ENCODE data around the gene PLD4. TPM values are rescaled to one million over a fixed set of nuclear protein-coding genes. Genes with fewer than 3 reads are reported as not detected.

The PLD4 gene
- total and polyA plus RNA-seq, 2 experiments from 2014 or later: not detected

DNA sequence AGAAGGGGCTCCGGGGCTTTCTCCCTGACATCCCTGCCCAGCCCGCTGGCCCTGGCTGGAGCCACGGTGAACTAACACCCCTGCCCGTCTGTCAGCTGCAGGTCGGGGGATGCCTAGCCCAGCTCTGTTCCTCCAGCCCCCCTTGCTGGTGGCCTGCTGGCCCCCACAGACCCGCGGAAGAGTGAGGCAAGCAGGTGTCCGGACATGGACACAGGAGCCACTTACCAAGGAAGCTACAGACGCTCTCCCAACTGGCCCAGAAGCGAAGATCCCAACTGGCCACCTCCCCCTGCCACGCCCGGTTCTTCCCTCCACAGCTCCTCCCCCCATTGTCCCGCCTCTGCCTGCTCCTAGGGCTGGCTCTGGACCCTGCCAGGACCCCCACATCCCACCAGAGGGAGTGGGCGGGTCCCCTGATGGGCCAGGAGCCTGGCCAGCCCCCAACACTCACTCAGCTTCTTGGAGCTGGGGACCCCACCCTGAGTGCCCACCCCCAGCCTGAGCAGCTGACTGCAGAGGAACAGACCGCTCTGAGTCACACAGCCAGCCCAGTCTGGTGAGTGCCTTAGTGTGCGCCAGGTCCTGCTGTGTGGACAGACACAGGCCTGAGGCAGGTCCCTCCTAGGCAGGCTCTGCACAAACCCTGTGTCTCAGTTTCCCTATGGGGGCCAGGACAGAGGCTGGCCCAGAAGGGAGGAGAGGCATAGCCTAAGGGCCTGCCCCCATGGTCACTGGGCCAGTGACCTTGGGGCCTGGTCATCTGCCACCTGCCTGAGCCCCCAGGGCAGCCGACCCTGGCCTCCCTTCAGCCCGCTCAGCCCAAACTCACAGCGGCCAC, 45.8 kb downstream of the PLD4 start:
- no peaks in the 10 kb centered on the region for H3K36me3 ChIP-seq (ENCODE audit: insufficient read depth)
- TF ChIP-seq STAT1 (IDR thresholded peaks at IDR 0.05; ENCODE audit: unreplicated experiment) (no peak), EZH2phosphoT487 (IDR thresholded peaks at IDR 0.05; ENCODE audit: unreplicated experiment) (no peak), JUNB (IDR thresholded peaks at IDR 0.05; ENCODE audit: unreplicated experiment) (no peak), ZNF331 (CRISPR knock-in tag; IDR thresholded peaks at IDR 0.05; ENCODE audit: low read depth) (no peak), ETS1 (IDR thresholded peaks at IDR 0.05) (no peak), CTCF (conservative IDR thresholded peaks at IDR 0.05; ENCODE audit: low read depth in 2 of 2) (no peak)
- TF ChIP-seq, protein P1, sequence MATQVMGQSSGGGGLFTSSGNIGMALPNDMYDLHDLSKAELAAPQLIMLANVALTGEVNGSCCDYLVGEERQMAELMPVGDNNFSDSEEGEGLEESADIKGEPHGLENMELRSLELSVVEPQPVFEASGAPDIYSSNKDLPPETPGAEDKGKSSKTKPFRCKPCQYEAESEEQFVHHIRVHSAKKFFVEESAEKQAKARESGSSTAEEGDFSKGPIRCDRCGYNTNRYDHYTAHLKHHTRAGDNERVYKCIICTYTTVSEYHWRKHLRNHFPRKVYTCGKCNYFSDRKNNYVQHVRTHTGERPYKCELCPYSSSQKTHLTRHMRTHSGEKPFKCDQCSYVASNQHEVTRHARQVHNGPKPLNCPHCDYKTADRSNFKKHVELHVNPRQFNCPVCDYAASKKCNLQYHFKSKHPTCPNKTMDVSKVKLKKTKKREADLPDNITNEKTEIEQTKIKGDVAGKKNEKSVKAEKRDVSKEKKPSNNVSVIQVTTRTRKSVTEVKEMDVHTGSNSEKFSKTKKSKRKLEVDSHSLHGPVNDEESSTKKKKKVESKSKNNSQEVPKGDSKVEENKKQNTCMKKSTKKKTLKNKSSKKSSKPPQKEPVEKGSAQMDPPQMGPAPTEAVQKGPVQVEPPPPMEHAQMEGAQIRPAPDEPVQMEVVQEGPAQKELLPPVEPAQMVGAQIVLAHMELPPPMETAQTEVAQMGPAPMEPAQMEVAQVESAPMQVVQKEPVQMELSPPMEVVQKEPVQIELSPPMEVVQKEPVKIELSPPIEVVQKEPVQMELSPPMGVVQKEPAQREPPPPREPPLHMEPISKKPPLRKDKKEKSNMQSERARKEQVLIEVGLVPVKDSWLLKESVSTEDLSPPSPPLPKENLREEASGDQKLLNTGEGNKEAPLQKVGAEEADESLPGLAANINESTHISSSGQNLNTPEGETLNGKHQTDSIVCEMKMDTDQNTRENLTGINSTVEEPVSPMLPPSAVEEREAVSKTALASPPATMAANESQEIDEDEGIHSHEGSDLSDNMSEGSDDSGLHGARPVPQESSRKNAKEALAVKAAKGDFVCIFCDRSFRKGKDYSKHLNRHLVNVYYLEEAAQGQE (IDR thresholded peaks at IDR 0.05; ENCODE audit: unreplicated experiment): no peak
- DNase-seq (ENCODE audit: low spot score) (peak; percentile 59), ATAC-seq (peak; percentile 3; the same call in 2 of the 3 replicates)
- peaks cover 10% of the 10 kb centered on the region; the same call in 2 of the 3 replicates for H3K4me1 Mint-ChIP-seq
- H3K27ac ChIP-seq (ENCODE audit: low read depth): no peak overlapping the region
- no peaks in the 10 kb centered on the region for H3K79me2 ChIP-seq (replicated peaks; ENCODE audit: insufficient read depth)
- H3K9me3 Mint-ChIP-seq: no peaks in the 10 kb centered on the region
- H3K36me3 Mint-ChIP-seq (ENCODE audit: low read depth): no peaks in the 10 kb centered on the region
- H3K27ac Mint-ChIP-seq: no peak overlapping the region
- no peaks in the 10 kb centered on the region for H3K9me2 ChIP-seq (ENCODE audit: insufficient read depth)
- no peak overlapping the region for H3K4me3 ChIP-seq
- no peak overlapping the region for H3K4me3 Mint-ChIP-seq
- no peak overlapping the region for H3K4me2 ChIP-seq
- H3F3A ChIP-seq (replicated peaks; ENCODE audit: low read depth): no peaks in the 10 kb centered on the region
- peaks cover 13% of the 10 kb centered on the region; the same call in 1 of the 2 replicates for H3K4me1 ChIP-seq (ENCODE audit: insufficient read depth)
- no peak overlapping the region for H2AFZ ChIP-seq
- peaks cover 15% of the 10 kb centered on the region for H3K27me3 Mint-ChIP-seq (ENCODE audit: insufficient read depth, low read depth, poor library complexity)
- H4K20me1 ChIP-seq (replicated peaks; ENCODE audit: insufficient read depth): no peaks in the 10 kb centered on the region
- no peaks in the 10 kb centered on the region for H3K27me3 ChIP-seq (ENCODE audit: insufficient read depth)
